GM12891 (cell line): ENCODE results near the gene NKG7.

ENCODE experiments used
- DNase-seq: peaks from one replicate; pipeline ENCODE4 v3.0.0; 2011; ENCODE audit warnings: low spot score; ENCODE audit not compliant: insufficient read length
- FAIRE-seq: peaks from 2 replicates; lab custom pipeline; 2011; peaks lifted over from hg19 to GRCh38; lab: Jason Lieb, UNC
- PAX5 ChIP-seq: IDR thresholded peaks from 2 replicates; pipeline ENCODE4 v1.6.1; 2011; ENCODE audit warnings: low read length, moderate library complexity, mild to moderate bottlenecking; ENCODE audit not compliant: insufficient read depth, severe bottlenecking
- POLR2A ChIP-seq: IDR thresholded peaks from 2 replicates; pipeline ENCODE4 v1.6.1; 2011; ENCODE audit warnings: low read depth, low read length, control low read depth
- POLR2AphosphoS5 ChIP-seq: IDR thresholded peaks from 2 replicates; pipeline ENCODE4 v1.6.1; 2011; ENCODE audit warnings: low read depth, low read length, control low read depth
- POU2F2 ChIP-seq: IDR thresholded peaks from 2 replicates; pipeline ENCODE4 v1.6.1; 2011; ENCODE audit warnings: low read depth, mild to moderate bottlenecking, control low read depth, low read length, moderate library complexity
- SPI1 ChIP-seq: IDR thresholded peaks from 2 replicates; pipeline ENCODE4 v1.6.1; 2011; ENCODE audit warnings: low read depth, low read length, control low read depth
- TAF1 ChIP-seq: IDR thresholded peaks from 2 replicates; pipeline ENCODE4 v1.6.1; 2011; ENCODE audit warnings: low read depth, low read length, control low read depth

Gene NKG7

DNA sequence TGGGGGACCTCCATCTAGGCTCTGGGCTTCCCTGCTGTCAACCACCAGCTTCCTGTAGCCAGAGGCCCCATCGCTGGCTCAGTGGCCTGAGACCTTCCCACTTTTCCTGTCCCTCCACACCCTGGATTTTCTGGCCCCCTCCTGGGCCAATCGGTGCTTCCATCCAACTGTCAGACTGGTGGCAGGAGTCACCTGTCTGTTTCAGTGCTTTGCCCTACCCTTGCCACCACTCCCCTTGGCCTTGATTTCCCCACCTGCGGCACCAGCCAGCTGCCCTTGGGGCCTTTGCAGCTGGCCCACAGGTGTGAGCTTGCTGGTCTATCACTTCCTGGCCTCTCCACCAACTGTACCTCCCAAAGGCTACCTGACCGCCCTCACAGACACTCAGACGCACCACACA is 43.0 kb downstream of the NKG7 start:
- TF ChIP-seq POU2F2: no peak
- no peak for FAIRE-seq
- DNase-seq: no peak

DNA sequence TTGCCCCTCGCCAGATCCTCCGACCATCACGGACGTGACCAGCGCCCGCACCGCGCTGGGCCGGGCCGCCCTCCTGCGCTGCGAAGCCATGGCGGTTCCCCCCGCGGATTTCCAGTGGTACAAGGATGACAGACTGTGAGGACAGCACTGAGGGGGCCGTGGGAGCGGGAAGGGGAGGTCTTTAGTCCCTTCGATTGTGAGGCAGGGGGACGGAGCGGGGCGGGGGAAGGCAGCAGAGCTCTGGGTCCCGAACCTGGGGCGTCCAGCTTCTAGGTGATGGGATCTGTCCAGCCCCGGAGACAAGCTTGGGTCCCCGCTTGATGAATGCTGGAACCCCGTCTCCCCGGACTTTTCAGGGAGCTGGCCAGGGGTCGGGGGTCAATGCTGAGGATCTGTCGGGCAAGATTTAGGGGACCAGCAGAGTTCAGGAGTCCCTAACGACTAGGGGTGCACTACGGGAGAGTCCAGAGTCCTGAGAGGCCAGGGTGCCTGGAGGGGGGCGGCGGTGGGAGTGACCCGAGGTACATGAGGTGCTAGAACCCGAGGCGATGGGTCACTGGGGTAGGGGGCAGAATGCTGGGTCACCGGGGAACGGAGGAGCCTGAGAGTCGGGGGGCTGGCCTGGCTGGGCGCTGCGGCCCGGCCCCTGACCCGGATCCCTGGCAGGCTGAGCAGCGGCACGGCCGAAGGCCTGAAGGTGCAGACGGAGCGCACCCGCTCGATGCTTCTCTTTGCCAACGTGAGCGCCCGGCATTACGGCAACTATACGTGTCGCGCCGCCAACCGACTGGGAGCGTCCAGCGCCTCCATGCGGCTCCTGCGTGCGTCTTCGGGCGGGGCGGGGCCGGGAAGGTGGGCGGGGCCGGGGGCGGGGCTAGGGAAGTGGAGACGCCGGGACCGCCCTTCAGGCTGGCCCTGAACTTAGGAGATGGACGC is 45.1 kb downstream of the NKG7 start:
- DNase-seq (peak; percentile 83), FAIRE-seq (peak; percentile 51)
- TF ChIP-seq POU2F2 (no peak), PAX5 (no peak), POLR2A (no peak), TAF1 (no peak), POLR2AphosphoS5 (no peak), SPI1 (no peak)

DNA sequence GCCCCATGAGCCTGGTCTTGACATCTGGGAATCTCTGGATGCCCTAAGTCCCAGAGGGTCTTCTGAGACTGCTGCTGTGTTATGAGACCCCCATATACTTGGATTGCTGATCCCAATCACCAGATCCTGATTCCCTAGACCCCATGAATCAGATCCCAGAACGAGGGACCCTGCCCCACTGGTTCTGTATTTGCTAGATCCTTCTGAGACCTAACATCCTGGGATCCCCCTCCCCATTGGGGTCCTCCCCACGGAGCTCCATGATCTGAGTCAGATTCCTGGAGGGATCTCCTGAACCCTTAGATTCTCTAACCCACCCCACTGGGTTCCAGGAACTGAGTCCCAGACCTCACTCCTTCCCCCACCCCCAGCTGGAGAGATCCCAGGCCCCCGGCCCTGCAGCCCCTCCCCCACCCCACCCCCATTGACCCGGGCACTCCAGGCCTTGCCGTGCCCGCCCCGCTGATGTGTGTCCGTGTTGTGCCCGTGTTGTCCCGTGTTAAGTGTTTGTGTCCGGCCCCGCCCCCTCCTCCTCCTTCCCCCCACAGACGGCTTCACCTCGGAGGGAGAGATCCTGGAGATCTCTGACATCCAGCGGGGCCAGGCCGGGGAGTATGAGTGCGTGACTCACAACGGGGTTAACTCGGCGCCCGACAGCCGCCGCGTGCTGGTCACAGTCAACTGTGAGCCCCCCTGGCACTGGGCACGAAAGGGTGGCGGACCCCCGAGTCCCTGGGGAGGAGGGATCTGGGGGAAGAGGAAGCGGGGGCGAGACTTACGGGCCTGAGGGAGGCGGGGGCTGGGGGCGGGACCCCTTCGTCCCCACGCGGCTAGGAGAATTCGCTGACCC is 46.0 kb downstream of the NKG7 start:
- DNase-seq (no peak), FAIRE-seq (no peak)
- no peak for TF ChIP-seq SPI1

DNA sequence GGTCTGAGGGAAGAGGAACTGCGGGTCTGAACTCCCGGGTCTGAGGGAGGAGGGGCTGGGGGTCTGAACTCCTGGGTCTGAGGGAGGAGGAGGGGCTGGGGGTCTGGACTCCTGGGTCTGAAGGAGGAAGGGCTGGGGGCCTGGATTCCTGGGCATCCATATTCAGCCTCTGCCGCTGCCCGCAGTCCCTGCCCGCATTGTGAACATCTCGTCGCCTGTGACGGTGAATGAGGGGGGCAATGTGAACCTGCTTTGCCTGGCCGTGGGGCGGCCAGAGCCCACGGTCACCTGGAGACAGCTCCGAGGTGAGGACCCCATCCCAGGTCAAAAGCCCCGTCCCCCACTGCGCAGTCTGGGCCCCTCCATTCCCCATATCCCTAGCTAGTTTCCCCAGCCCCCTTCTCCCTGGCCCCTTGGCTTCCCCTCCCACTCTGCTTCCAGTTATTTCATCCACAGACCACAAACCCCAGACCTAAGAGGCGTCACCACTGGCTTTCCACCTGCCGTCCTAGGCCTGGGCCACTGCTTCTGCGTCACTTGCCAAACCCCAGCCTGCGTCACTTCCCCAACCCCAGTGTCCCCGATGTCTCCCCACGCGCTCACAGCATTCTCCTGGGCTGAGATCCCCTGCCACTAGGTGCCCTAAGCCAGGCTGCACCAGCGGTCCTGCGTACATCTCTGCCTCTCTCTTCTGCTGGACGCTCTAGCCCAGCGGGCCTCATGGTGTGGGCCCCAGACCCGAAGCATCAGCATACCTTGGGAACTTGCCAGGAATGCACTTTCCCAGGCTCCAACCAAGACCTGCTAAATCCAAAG is 47.1 kb downstream of the NKG7 start:
- FAIRE-seq: no peak
- TF ChIP-seq POLR2A (no peak), POU2F2 (no peak), POLR2AphosphoS5 (no peak), PAX5 (no peak), SPI1 (no peak), TAF1 (no peak)
- no peak for DNase-seq

DNA sequence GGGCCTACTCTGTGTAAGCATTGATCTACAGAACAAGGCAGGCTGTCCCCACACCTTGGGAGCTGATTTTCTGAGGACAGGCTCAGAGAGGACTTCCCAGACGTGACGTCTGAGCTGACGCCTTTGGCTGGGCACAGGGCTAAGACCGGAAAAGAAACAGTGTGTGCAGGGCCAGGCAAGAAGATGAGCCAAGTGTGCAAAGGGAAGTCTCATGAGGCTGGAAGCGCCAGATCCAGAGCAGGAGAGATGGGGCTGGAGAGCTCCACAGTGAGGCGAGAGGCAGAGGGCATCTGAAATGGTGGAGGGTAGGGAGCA is 48.3 kb downstream of the NKG7 start:
- no peak for TF ChIP-seq PAX5
- TF ChIP-seq POLR2AphosphoS5: no peak
- FAIRE-seq (no peak), DNase-seq (no peak)

DNA sequence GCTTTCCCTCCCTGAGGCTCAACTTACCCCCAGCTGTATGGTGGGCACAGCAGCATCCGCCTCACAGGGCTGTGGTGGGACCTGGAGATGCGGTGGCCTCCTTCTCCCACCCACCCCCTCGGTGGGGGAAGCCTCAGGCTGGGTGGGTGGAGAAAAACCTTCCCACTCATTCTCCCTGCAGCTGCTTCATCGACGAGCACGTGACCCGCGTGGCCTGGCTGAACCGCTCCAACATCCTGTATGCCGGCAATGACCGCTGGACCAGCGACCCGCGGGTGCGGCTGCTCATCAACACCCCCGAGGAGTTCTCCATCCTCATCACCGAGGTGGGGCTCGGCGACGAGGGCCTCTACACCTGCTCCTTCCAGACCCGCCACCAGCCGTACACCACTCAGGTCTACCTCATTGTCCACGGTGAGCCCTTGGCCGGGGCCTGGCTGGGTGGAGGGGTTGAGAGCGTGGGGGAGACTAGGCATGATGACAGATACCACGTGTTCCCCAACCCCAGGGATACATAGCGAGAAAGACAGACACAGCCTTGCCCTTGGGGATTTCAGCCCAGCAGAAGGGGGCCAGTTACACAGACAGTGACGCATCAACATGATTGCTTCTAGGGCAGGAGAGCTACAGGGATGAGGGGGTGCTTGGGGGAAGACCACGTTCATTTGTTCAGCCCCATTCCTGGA is 48.8 kb downstream of the NKG7 start:
- FAIRE-seq (no peak), DNase-seq (no peak)
- no peak for TF ChIP-seq POLR2A
- no peak for TF ChIP-seq PAX5
- no peak for TF ChIP-seq TAF1
- TF ChIP-seq POLR2AphosphoS5: no peak
- TF ChIP-seq SPI1: no peak
- TF ChIP-seq POU2F2: no peak

DNA sequence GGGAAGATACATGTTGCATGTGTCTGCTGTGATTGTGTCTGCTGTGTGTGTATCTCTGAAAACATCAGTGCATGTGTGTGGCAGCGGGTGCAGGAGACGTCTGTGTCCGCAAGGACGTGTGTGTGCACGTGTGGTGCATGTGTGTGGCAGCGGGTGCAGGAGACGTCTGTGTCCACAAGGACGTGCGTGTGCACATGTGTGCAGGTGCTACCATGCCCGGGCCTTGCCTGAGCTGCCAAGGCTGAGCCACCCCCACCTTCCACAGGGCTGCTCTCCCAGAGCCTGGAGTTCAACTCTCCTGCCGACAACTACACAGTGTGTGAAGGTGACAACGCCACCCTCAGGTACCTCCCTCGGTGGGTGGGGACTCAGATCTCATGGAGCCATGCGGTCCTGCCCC is 50.7 kb downstream of the NKG7 start:
- FAIRE-seq (no peak), DNase-seq (no peak)
- TF ChIP-seq POLR2A: no peak
- no peak for TF ChIP-seq POU2F2
- no peak for TF ChIP-seq POLR2AphosphoS5
- no peak for TF ChIP-seq SPI1
- no peak for TF ChIP-seq TAF1
- TF ChIP-seq PAX5: no peak
